NB4 (cell line): ENCODE data around the gene PAX5.

Experiments used
- DNase-seq: peaks from one replicate; pipeline ENCODE4 v3.0.0; 2010; ENCODE audit warnings: low read depth
- H3K4me3 ChIP-seq: one replicate; pipeline ENCODE4 v1.5.1; 2011; ENCODE audit warnings: mild to moderate bottlenecking, low read depth, low read length, moderate library complexity
- CTCF ChIP-seq: IDR thresholded peaks from one replicate; pipeline ENCODE4 v1.5.1; 2012; ENCODE audit warnings: low read depth, low read length
- MAX ChIP-seq: IDR thresholded peaks from 2 replicates; pipeline ENCODE4 v1.6.1; 2011; ENCODE audit warnings: low read depth, low read length
- MYC ChIP-seq: IDR thresholded peaks from 2 replicates; pipeline ENCODE4 v1.6.1; 2011; ENCODE audit warnings: low read depth, low read length
- POLR2A ChIP-seq: IDR thresholded peaks from 2 replicates; pipeline ENCODE4 v1.6.1; 2011; ENCODE audit warnings: mild to moderate bottlenecking; ENCODE audit not compliant: insufficient read length; ENCODE audit errors: extremely low read depth

The PAX5 gene

GRCh38 chr9:36987891-36988290, 46.2 kb downstream of the PAX5 start:
- no peak for DNase-seq
- no peak overlapping the region for H3K4me3 ChIP-seq
- TF ChIP-seq MYC (no peak), MAX (no peak), POLR2A (no peak), CTCF (no peak)

GRCh38 chr9:36987409-36987808, 46.7 kb downstream of the PAX5 start:
- no peak for DNase-seq
- H3K4me3 ChIP-seq: no peak overlapping the region
- no peak for TF ChIP-seq CTCF
- no peak for TF ChIP-seq MYC
- no peak for TF ChIP-seq POLR2A
- no peak for TF ChIP-seq MAX

- TF ChIP-seq MAX (no peak), POLR2A (no peak), CTCF (no peak), MYC (no peak)
- DNase-seq: no peak
- H3K4me3 ChIP-seq: no peak overlapping the region
Observed at GRCh38 chr9:36986468-36987408, 47.3 kb downstream of the PAX5 start.

GRCh38 chr9:36985769-36986467, 48.1 kb downstream of the PAX5 start:
- TF ChIP-seq MAX (no peak), MYC (no peak), POLR2A (no peak), CTCF (no peak)
- DNase-seq: no peak
- no peak overlapping the region for H3K4me3 ChIP-seq

GRCh38 chr9:36985061-36985768, 48.9 kb downstream of the PAX5 start:
- H3K4me3 ChIP-seq: no peak overlapping the region
- no peak for TF ChIP-seq MYC
- no peak for TF ChIP-seq POLR2A
- TF ChIP-seq CTCF: no peak
- TF ChIP-seq MAX: no peak
- no peak for DNase-seq
